Renal cortical epithelial cell (primary cell): ENCODE measurements around the gene WASF2. TPM values are rescaled to one million over a fixed set of nuclear protein-coding genes. Genes with fewer than 3 reads are reported as not detected.
"Not testable (repeated sequence)": the region's sequence is repeated elsewhere in the genome, so short reads cannot be mapped to it uniquely, and the experiment has no call there.

Experiments
- DNase-seq: peaks from one replicate; pipeline ENCODE4 v3.0.0-alpha.2; 2011; ENCODE audit warnings: low read depth
- total RNA-seq: library from RNA; depleted of rRNA; stranded (reverse); fragments of >200 nt; gene quantifications from 2 replicates; pipeline ENCODE4 v1.2.3, GENCODE V29; 2014

WASF2 gene
- 15.1 and 48.0 TPM in 2 replicates for total RNA-seq

GRCh38 chr1:27489973-27490741, at the start of gene WASF2:
WASF2 (minus strand) TSS chr1:27490167; CDS start chr1:27428890, 61,277 bp downstream.
- DNase-seq, result peak; percentile 91

- DNase-seq, result peak; percentile 65
Measured at GRCh38 chr1:27538793-27539192, 48.8 kb upstream of the WASF2 start.

GRCh38 chr1:27538305-27538676, 48.3 kb upstream of the WASF2 start:
- DNase-seq, result not testable (repeated sequence)

- DNase-seq, result peak; percentile 86
Measured at GRCh38 chr1:27536767-27537166, 46.8 kb upstream of the WASF2 start.

GRCh38 chr1:27536010-27536757, 46.2 kb upstream of the WASF2 start:
- DNase-seq, result no peak

- no peak for DNase-seq
Measured at GRCh38 chr1:27535386-27535785, 45.4 kb upstream of the WASF2 start.

- DNase-seq, result no peak
Measured at GRCh38 chr1:27531959-27532685, 42.2 kb upstream of the WASF2 start.

- no peak for DNase-seq
Measured at GRCh38 chr1:27530192-27530591, 40.2 kb upstream of the WASF2 start.

- no peak for DNase-seq
Measured at GRCh38 chr1:27529704-27530018, 39.7 kb upstream of the WASF2 start.

- no peak for DNase-seq
Measured at GRCh38 chr1:27528818-27529703, 39.1 kb upstream of the WASF2 start.

GRCh38 chr1:27527890-27528817, 38.2 kb upstream of the WASF2 start:
- no peak for DNase-seq

- DNase-seq, result no peak
Measured at GRCh38 chr1:27527223-27527889, 37.4 kb upstream of the WASF2 start.

GRCh38 chr1:27526569-27527222, 36.7 kb upstream of the WASF2 start:
- DNase-seq, result no peak

GRCh38 chr1:27525296-27526272, 35.6 kb upstream of the WASF2 start:
- DNase-seq, result no peak

- DNase-seq, result no peak
Measured at GRCh38 chr1:27523337-27524020, 33.5 kb upstream of the WASF2 start.

- no peak for DNase-seq
Measured at GRCh38 chr1:27522432-27523336, 32.7 kb upstream of the WASF2 start.
